ENCODE measurements around the gene SP2.

- TF ChIP-seq CTCF (IDR thresholded peaks at IDR 0.05; ENCODE audit: insufficient read depth, low read depth, low read length) (no peak), EZH2 (IDR thresholded peaks at IDR 0.05; ENCODE audit: insufficient read depth, low read length) (no peak)
Observed at GRCh38 chr17:47955497-47956461, 59.7 kb downstream of the SP2 start.
